HG03025 (cell line): ENCODE results near the gene ZYG11A.
"Not testable (repeated sequence)": the region's sequence is repeated elsewhere in the genome, so short reads cannot be mapped to it uniquely, and the experiment has no call there.

ENCODE experiments used
- ATAC-seq: cut with Tn5 transposase; IDR thresholded peaks from one replicate; pipeline ENCODE4 v1.9.1; 2021; ENCODE audit warnings: mild to moderate bottlenecking, moderate library complexity; ENCODE audit not compliant: unreplicated experiment, low FRiP score

The ZYG11A gene

DNA sequence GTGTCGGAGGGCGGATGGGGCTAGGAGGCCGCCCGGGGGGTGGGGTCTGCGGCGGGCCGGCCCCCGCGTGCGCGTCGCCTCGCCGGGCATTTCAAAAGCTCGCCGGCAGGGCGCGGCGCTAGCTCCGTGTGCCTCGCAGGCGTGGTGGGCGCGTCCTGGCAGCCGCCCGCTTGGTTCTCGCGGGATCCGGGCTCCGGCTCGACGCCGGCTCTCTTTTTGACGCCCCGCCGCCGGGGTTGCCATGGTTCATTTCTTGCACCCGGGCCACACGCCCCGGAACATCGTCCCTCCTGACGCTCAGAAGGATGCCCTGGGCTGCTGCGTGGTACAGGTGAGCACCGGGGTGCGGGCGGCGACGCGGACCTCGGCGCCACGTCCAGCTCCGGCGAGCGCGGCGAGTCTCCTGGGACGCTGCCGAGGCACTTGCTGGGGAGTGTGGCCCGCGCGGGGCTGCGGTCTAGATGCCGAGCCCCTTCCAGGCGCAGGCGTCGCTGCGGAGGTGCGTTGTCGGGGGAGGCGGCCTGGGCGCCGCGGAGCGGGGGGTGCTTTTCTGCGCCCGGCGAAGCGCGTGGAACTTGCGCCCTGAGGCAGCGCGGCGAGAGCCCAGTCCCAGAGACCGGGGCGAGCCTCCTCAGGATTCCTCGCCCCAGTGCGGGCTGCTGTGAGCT lies at the start of gene ZYG11A:
ZYG11A (plus strand) TSS at position 118 of the 668 bp plus-strand sequence; CDS start at position 242, 124 bp downstream.
- peak; percentile 70 for ATAC-seq

DNA sequence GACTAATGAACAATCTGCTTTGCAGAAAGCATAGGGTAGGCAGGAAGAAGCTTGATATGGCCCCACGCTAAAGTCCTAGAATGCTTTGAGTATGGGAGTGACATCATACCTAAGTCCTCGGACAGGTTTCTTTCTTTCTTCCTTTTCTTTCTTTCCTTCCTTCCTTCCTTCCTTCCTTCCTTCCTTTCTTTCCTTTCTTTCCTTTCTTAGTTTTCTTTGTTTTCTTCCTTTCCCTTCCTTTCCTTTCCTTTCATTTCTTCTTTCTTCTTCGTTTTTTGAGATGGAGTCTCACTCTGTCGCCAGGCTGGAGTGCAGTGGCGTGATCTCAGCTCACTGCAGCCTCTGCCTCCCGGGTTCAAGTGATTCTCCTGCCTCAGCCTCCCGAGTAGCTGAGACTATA lies 48.8 kb upstream of the ZYG11A start:
- not testable (repeated sequence) for ATAC-seq

DNA sequence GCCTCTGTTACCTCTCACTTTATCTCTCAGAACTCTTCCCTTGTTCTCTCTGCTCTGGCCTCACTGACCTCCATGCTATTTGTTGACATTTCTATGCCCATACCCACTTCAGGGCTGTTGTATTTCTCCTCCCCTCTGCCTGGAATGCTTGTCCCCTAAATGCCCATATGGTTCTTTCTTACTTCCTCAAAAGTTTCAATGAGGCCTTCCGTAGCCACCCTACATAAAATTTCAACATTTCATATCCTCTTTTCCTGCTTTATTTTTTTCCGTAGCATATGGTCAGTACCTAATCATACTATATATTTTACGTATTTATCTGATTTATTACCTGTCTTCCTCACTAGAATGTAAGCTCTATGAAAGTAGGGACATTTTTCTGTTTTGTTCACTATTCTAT lies 47.1 kb upstream of the ZYG11A start:
- ATAC-seq, result no peak

DNA sequence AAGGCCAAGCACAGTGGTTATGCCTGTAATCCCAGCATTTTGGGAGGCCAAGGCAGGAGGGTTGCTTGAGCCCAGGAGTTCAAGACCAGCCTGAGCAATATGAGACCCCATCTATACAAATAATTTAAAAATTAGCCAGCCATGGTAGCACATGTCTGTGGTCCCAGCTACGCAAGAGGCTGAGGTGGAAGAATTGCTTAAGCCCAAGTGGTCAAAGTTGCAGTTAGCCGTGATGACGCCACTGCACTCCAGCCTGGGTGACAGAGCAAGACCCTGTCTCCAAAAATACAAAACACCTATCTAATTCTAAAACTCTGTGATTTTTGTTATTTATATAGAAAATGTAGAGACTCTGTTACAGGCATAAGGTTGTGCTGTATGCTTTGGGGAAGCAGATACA lies 44.2 kb upstream of the ZYG11A start:
- no peak for ATAC-seq

- no peak for ATAC-seq
Measured at GRCh38 chr1:52801011-52801410, 41.5 kb upstream of the ZYG11A start.

GRCh38 chr1:52804083-52804482 lies 38.5 kb upstream of the ZYG11A start:
- not testable (repeated sequence) for ATAC-seq

DNA sequence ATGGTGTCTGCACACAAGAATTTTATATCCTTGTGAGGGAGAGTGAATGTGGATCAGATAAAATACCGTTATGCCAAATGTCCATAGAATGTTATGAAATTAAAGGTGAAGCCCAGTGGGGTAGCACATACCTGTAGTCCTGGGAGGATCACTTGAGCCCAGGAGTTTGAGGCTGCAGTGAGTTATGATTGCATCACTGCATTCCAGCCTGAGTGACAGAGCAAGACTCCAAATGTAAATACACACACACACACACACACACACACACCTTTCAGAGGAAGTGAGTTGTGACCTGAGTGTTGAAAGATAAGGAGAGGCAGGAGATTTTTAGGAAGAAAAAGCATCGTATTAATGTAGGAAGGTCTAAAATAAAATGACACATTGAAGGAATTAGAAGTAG lies 28.1 kb upstream of the ZYG11A start:
- no peak for ATAC-seq

GRCh38 chr1:52820830-52821229 lies 21.7 kb upstream of the ZYG11A start:
- not testable (repeated sequence) for ATAC-seq

DNA sequence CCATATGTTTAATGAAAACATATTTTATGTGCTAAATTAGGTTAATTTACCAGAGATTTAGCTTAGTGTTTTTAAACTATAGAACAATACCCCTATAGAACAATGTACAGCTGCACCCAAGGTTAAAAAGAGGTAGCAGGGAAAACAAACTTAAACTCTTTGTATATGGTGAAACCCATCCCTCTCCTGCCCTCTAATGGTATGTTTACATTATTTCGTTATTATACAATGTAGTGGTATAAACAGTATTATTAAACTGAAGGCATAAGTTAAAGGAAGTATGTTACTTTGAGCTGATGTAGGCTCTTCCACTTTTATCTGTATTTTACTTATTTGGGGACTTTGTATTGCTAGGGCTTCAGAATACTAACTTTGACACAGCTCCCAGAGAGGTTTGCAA lies 16.7 kb upstream of the ZYG11A start:
- ATAC-seq, result no peak

DNA sequence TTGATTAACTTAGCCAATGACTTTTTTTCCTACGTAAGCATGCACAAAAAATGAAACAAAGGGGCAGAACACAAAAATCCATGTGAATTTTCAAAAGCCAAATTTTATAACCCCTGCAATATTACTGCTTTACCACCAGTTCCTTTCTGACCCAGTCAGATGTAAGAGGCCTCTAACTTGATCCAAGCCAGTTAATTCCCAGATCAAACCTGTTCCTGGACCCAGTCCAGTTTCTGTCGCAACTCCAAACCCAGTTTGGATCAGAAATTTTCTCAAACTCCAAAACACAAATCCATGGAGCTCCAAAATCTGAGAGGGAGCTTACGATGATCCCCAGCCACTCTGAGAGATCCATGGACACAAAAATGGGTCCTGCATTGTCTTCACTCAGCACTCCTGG lies 7.8 kb upstream of the ZYG11A start:
- no peak for ATAC-seq

DNA sequence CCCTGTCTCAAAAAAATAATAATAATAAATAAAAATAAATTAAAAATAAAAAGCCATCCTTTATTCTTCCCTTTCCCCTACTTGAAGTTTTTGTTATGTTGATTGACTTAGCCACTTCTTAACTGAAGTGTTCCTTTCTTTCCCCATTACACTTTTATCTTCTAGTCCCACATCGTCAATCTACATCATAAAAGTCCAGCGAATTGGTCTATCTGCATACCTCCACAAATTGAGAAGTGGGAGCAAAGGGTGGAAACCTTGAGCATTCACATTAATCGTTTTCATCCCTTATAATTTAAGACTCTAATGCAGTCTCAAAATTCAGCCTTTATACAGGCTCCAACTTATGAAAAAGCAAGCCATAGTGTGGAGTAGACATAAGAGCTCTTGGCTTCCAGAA lies 6.5 kb upstream of the ZYG11A start:
- no peak for ATAC-seq

GRCh38 chr1:52839175-52839574 lies 3.4 kb upstream of the ZYG11A start:
- not testable (repeated sequence) for ATAC-seq

DNA sequence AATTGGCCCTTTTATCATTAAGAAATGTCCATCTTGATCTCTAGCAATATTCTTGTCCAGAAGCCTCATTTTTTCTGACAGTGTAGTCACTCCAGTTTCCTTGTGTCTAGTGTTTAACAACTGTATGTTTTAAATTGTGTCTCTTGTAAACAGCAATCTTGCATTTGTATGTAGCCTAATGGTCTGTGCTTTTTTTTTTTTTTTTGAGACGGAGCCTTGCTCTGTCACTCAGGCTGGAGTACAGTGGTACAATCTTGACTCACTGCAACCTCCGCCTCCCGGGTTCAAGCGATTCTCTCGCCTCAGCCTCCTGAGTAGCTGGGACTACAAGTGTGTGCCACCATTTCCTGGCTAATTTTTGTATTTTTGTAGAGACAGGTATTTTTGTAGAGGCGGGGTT lies 2.6 kb downstream of the ZYG11A start:
- not testable (repeated sequence) for ATAC-seq

- ATAC-seq, result no peak
Measured at GRCh38 chr1:52848423-52848822, 5.9 kb downstream of the ZYG11A start.

DNA sequence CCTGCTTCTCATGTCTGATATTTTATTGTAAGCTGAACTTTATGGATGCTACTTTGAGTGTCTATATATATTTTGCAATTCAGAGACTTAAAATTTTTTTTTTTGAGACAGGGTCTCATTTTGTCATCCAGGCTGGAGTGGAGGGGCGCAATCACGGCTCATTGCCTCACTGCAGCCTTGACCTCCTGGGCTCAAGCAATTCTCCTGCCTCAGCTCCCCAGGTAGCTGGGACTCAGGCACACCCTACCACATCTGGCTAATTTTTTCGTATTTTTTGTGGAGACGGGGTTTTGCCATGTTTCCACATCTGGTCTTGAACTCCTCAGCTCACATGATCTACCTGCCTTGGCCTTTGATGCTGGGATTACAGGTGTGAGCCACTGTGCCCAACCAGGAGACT lies 8.4 kb downstream of the ZYG11A start:
- no peak for ATAC-seq

GRCh38 chr1:52852854-52853253 lies 10.3 kb downstream of the ZYG11A start:
- ATAC-seq, result no peak

DNA sequence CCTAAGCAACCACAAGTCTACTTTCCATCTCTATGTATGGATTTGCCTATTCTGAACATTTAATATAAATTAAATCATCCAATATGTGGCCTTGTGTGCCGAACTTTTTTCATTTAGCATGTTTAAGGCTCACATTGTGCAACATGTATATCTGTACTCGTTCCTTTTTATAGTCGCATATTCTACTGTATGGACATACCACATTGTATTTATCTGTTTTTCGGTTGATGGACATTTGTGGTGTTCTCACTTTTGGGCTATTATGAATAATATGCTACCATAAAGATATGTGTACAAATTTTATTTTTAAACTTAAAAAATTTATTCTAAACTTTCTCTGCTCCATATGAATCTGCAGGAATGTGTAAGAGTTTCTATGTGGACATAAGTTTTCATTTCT lies 13.0 kb downstream of the ZYG11A start:
- no peak for ATAC-seq

DNA sequence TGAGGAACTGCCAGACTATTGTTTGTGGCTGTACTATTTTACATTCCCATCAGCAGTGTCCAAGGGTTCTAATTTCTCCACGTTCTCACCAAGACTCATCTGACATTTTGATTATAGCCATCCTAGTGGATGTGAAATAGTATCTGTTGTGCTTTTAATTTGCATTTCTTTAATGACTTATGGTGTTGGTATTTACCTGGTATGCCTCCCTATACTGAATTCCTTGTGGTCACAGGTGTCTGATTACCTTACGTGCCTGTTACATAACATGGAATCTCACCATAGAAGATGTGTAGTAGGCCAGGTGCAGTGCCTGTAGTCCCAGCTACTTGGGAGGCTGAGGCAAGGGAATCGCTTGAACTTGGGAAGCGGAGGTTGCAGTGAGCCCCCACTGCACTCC lies 13.5 kb downstream of the ZYG11A start:
- ATAC-seq, result no peak

DNA sequence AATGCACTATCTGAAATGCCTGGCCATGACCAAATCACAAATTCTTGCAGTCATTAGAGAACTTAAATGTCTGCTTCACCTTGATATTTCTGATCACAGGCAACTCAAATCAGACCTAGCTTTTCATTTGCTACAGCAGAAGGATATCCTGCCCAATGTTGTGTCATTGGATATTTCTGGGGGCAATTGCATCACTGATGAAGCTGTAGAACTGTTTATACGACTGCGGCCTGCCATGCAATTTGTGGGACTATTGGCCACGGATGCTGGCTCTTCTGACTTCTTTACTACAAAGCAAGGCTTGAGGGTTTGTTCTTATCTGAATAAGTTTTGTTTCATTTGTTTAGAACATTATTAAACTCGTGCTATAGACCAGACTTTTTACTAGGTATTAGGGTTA lies 14.9 kb downstream of the ZYG11A start:
- ATAC-seq, result no peak

DNA sequence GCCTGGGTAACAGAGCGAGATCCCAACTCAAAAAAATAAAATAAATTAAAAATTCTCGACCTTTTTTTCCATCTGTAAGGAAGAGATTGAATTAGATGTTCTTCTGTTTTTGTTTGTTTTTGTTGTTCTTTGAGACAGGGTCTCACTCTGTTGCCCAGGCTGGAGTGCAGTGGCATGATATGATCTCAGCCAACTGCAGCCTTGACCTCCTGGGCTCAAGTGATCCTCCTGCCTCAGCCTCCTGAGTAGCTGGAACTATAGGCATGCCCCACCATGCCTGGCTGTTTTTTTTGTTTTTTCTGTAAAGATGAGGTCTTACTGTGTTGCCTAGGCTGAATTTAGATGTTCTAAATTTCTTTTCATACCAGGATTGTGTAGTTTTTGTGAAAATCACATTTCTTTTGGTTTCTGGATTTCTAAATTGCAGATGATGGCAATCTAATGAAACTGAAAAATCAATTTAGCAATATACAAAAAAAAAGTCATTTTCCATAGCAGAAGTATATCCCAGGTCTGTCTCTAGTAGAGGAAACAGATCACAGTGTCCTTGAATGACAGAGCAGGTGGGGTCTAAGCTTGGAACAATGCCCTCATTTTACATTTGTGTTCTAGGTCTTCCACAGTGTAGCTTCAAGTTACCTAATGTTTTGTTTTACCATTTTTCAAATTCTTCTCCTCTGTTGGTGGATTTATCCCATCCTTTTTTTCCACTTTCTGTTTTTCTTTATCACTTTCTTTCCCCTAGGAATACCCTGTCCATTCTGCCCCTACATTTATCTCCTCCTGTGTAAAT lies 20.3 kb downstream of the ZYG11A start:
- no peak for ATAC-seq

DNA sequence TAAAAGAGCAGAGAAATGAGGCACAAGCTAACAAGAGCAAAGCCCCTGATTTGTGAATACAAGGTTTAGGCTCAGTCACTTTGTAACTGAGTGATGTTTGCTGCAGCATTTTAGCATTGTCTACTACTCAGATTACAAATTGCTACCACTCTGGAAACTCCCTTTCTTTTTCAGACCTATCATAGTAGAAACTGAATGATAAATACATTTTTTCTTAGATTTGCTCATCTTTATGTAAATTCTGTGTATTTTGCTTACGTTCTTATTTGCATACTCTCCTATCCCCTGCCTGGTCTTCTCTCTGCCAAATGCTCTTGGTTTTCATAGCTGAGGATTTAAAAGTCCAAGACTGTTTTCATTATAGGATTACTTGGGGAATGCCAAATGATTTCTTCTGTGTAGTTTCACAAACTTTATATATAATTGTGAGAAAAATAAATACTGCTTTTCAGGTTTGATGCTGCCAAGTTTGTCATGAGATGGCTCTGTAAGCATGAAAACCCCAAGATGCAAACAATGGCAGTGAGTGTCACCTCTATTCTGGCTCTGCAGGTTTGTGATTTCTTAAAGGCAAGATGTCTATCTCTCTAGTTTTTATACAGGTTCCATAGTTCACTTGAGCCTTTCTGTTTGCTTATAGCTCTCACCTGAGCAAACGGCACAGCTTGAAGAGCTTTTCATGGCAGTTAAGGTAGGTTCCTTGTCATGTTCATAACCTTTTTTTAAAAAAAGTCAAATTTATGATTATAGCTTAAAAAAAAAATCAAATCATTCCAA lies 24.7 kb downstream of the ZYG11A start:
- no peak for ATAC-seq
